Measurements from ENCODE around the gene LRRC51.

LRRC51 gene

GRCh38 chr11:72084076-72084475 is 3.4 kb downstream of the LRRC51 start:
- Mint-ChIP-seq H3K4me3 (no peak overlapping the region), H3K27ac (no peak overlapping the region), H3K4me1 (ENCODE audit: low read depth) (peaks cover 37% of the 10 kb centered on the region), H3K36me3 (ENCODE audit: low read depth) (peaks cover 8% of the 10 kb centered on the region), H3K9me3 (no peaks in the 10 kb centered on the region), H3K27me3 (no peaks in the 10 kb centered on the region)

GRCh38 chr11:72084965-72085364 is 4.3 kb downstream of the LRRC51 start:
- Mint-ChIP-seq H3K4me3 (no peak overlapping the region), H3K4me1 (ENCODE audit: low read depth) (peaks cover 30% of the 10 kb centered on the region), H3K36me3 (ENCODE audit: low read depth) (peaks cover 8% of the 10 kb centered on the region), H3K27ac (no peak overlapping the region), H3K9me3 (no peaks in the 10 kb centered on the region), H3K27me3 (no peaks in the 10 kb centered on the region)

- Mint-ChIP-seq H3K36me3 (ENCODE audit: low read depth) (peaks cover 8% of the 10 kb centered on the region), H3K4me3 (no peak overlapping the region), H3K4me1 (ENCODE audit: low read depth) (peaks cover 23% of the 10 kb centered on the region), H3K9me3 (no peaks in the 10 kb centered on the region), H3K27me3 (no peaks in the 10 kb centered on the region), H3K27ac (no peak overlapping the region)
These were observed 5.1 kb downstream of the LRRC51 start for GRCh38 chr11:72085621-72086351.

GRCh38 chr11:72088076-72088808 is 7.6 kb downstream of the LRRC51 start:
- Mint-ChIP-seq H3K27ac (peak overlapping the region; percentile 50), H3K36me3 (ENCODE audit: low read depth) (peaks cover 8% of the 10 kb centered on the region), H3K4me3 (no peak overlapping the region)

GRCh38 chr11:72091292-72091691 is 10.6 kb downstream of the LRRC51 start:
- Mint-ChIP-seq H3K9me3 (no peaks in the 10 kb centered on the region), H3K27ac (no peak overlapping the region)

More at GRCh38 chr11:72088076-72088808, 7.6 kb downstream of the LRRC51 start:
- Mint-ChIP-seq H3K27me3 (no peaks in the 10 kb centered on the region), H3K9me3 (no peaks in the 10 kb centered on the region), H3K4me1 (ENCODE audit: low read depth) (peaks cover 11% of the 10 kb centered on the region)

GRCh38 chr11:72098741-72099140 is 18.1 kb downstream of the LRRC51 start:
- Mint-ChIP-seq H3K27ac (no peak overlapping the region), H3K4me1 (ENCODE audit: low read depth) (peaks cover 31% of the 10 kb centered on the region), H3K4me3 (no peak overlapping the region), H3K9me3 (no peaks in the 10 kb centered on the region), H3K27me3 (no peaks in the 10 kb centered on the region), H3K36me3 (ENCODE audit: low read depth) (peaks cover 31% of the 10 kb centered on the region)

More at GRCh38 chr11:72091292-72091691, 10.6 kb downstream of the LRRC51 start:
- Mint-ChIP-seq H3K27me3 (no peaks in the 10 kb centered on the region), H3K4me3 (no peak overlapping the region), H3K4me1 (ENCODE audit: low read depth) (peaks cover 11% of the 10 kb centered on the region), H3K36me3 (ENCODE audit: low read depth) (peaks cover 15% of the 10 kb centered on the region)

- Mint-ChIP-seq H3K27me3 (no peaks in the 10 kb centered on the region), H3K4me3 (no peak overlapping the region), H3K4me1 (ENCODE audit: low read depth) (peaks cover 38% of the 10 kb centered on the region), H3K9me3 (no peaks in the 10 kb centered on the region), H3K36me3 (ENCODE audit: low read depth) (peaks cover 26% of the 10 kb centered on the region), H3K27ac (peak overlapping the region; percentile 12)
These were observed 19.4 kb downstream of the LRRC51 start for GRCh38 chr11:72100009-72100408.

- Mint-ChIP-seq H3K36me3 (ENCODE audit: low read depth) (peaks cover 22% of the 10 kb centered on the region), H3K4me3 (no peak overlapping the region), H3K4me1 (ENCODE audit: low read depth) (peaks cover 38% of the 10 kb centered on the region), H3K27ac (no peak overlapping the region), H3K27me3 (no peaks in the 10 kb centered on the region), H3K9me3 (no peaks in the 10 kb centered on the region)
These were observed 19.8 kb downstream of the LRRC51 start for GRCh38 chr11:72100462-72100861.

- Mint-ChIP-seq H3K9me3 (no peaks in the 10 kb centered on the region), H3K4me1 (ENCODE audit: low read depth) (peaks cover 38% of the 10 kb centered on the region), H3K27me3 (no peaks in the 10 kb centered on the region), H3K27ac (peak overlapping the region; percentile 94), H3K36me3 (ENCODE audit: low read depth) (peaks cover 15% of the 10 kb centered on the region), H3K4me3 (peak overlapping the region; percentile 92)
These were observed 21.5 kb downstream of the LRRC51 start for GRCh38 chr11:72102162-72102561.

GRCh38 chr11:72102631-72102945 is 21.9 kb downstream of the LRRC51 start:
- Mint-ChIP-seq H3K36me3 (ENCODE audit: low read depth) (peaks cover 14% of the 10 kb centered on the region), H3K9me3 (no peaks in the 10 kb centered on the region), H3K4me1 (ENCODE audit: low read depth) (peaks cover 38% of the 10 kb centered on the region), H3K27ac (peak overlapping the region; percentile 94), H3K27me3 (no peaks in the 10 kb centered on the region), H3K4me3 (peak overlapping the region; percentile 92)

- H3K4me1 Mint-ChIP-seq (ENCODE audit: low read depth), result peaks cover 38% of the 10 kb centered on the region
- H3K27me3 Mint-ChIP-seq, result no peaks in the 10 kb centered on the region
- peak within 1 kb of the TSS; percentile 92 for H3K4me3 Mint-ChIP-seq
- no peaks in the 10 kb centered on the region for H3K9me3 Mint-ChIP-seq
- peaks cover 14% of the 10 kb centered on the region for H3K36me3 Mint-ChIP-seq (ENCODE audit: low read depth)
- peak within 1 kb of the TSS; percentile 94 for H3K27ac Mint-ChIP-seq
These were observed 22.5 kb downstream of the LRRC51 start, which contains the start of gene LAMTOR1 for GRCh38 chr11:72102946-72103753. Gene LAMTOR1, minus strand, starts transcription at chr11:72103297. Its CDS starts 73 bp downstream, at chr11:72103224.

GRCh38 chr11:72103754-72104167 is 23.1 kb downstream of the LRRC51 start:
- Mint-ChIP-seq H3K9me3 (no peaks in the 10 kb centered on the region), H3K36me3 (ENCODE audit: low read depth) (peaks cover 11% of the 10 kb centered on the region), H3K27ac (peak overlapping the region; percentile 94), H3K4me1 (ENCODE audit: low read depth) (peaks cover 38% of the 10 kb centered on the region), H3K27me3 (no peaks in the 10 kb centered on the region), H3K4me3 (peak overlapping the region; percentile 92)

- peaks cover 30% of the 10 kb centered on the region for H3K4me1 Mint-ChIP-seq (ENCODE audit: low read depth)
- H3K9me3 Mint-ChIP-seq, result no peaks in the 10 kb centered on the region
- H3K27ac Mint-ChIP-seq, result no peak within 1 kb of the TSS
- peaks cover 16% of the 10 kb centered on the region for H3K36me3 Mint-ChIP-seq (ENCODE audit: low read depth)
- H3K27me3 Mint-ChIP-seq, result no peaks in the 10 kb centered on the region
- no peak within 1 kb of the TSS for H3K4me3 Mint-ChIP-seq
These were observed 25.2 kb downstream of the LRRC51 start, which contains the start of gene TOMT for GRCh38 chr11:72105888-72106287. Gene TOMT, plus strand, starts transcription at chr11:72105924. Its CDS starts 28 bp downstream, at chr11:72105952.

- Mint-ChIP-seq H3K9me3 (no peaks in the 10 kb centered on the region), H3K27me3 (no peaks in the 10 kb centered on the region), H3K36me3 (ENCODE audit: low read depth) (peaks cover 5% of the 10 kb centered on the region), H3K4me1 (ENCODE audit: low read depth) (peaks cover 20% of the 10 kb centered on the region), H3K27ac (peak overlapping the region; percentile 100), H3K4me3 (peak overlapping the region; percentile 96)
These were observed 30.9 kb downstream of the LRRC51 start for GRCh38 chr11:72111300-72112142.
